NCI-H82 treated with DMSO at 0.1 percent for 48 hours (cell line): ENCODE measurements around the gene SEMA3B.
"Not testable (repeated sequence)": the region's sequence is repeated elsewhere in the genome, so short reads cannot be mapped to it uniquely, and the experiment has no call there.

ENCODE experiments used
- DNase-seq: peaks from one replicate; lab custom pipeline; 2025; ENCODE audit not compliant: unreplicated experiment; lab: John Stamatoyannopoulos, UW

The SEMA3B gene

GRCh38 chr3:50258029-50258680 is 10.8 kb upstream of the SEMA3B start:
- DNase-seq = no peak

GRCh38 chr3:50258979-50259378 is 10.0 kb upstream of the SEMA3B start:
- no peak for DNase-seq

GRCh38 chr3:50259432-50260026 is 9.4 kb upstream of the SEMA3B start:
- no peak for DNase-seq

- peak; percentile 31 for DNase-seq
Measured at GRCh38 chr3:50260027-50260941, 8.7 kb upstream of the SEMA3B start.

- DNase-seq = no peak
Measured at GRCh38 chr3:50260942-50261441, 8.0 kb upstream of the SEMA3B start.

DNA sequence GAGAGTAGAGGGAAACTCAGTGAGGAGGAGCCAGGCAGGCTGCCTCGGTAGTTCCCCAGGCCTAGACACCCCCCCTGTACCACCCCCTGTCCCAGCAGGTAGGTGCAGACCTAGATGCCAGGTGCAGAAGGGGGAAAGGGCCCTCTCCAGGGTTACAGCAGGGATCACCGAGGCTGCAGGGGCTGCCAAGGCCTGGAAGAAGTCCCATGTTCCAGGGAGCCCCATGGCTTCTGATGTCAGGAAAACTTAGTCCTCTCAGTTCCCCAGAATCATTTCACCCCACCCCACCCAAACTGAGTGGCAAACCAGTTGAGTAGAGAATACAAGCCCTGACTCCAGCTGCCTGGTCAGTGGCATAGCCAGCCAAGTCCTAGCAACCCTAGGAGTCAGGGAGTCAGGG is 7.4 kb upstream of the SEMA3B start:
- no peak for DNase-seq

- not testable (repeated sequence) for DNase-seq
Measured at GRCh38 chr3:50262200-50262599, 6.7 kb upstream of the SEMA3B start.

DNA sequence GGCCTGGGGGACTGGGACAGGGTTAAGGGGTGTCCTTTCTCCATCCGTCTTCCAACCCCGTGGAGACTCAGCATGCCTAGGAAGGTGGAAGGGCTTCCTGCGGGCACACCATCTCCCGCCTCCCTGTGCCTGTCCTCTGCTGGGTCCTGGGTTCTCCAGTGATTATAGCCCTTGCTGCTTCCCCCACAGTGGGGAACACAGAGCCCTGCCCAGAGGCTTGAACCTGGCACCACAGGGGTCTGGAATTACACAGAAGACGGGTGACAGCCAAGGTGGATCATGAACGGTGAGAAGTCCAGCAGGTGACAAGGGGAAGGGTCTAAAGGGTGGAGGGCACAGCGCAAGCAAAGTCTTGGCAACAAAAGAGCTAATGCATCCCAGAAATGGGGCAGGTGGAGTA is 6.2 kb upstream of the SEMA3B start:
- DNase-seq = no peak

- no peak for DNase-seq
Measured at GRCh38 chr3:50263478-50264382, 5.2 kb upstream of the SEMA3B start.

DNA sequence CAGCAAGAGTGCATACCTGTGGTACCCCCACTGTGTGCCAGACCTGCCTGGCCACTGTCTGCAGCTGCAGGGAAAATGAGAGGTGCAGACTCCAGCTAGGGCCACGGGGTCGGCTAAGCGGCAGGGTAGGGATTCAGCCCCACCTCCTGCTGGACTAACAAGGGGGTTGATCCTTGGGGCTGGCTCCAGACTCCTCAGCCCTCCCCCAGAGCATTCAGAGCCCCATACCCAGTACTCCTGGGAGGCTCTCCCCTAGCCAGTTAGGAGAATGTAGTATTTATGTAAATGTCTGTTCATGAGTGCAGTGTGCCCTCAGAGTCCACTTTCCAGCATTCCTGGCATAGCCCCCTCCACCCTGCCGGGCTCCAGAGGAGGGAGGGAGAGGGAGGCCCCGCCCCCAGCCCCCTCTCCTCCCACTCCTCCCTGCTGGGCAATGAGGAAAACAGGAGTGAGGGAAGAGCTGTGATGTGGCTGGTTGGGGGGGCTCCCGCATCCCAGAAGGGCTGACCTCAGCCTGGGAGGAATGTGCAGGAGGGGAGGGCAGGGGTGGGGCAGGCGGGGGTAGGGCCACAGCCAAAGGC is 4.5 kb upstream of the SEMA3B start:
- peak; percentile 20 for DNase-seq

DNA sequence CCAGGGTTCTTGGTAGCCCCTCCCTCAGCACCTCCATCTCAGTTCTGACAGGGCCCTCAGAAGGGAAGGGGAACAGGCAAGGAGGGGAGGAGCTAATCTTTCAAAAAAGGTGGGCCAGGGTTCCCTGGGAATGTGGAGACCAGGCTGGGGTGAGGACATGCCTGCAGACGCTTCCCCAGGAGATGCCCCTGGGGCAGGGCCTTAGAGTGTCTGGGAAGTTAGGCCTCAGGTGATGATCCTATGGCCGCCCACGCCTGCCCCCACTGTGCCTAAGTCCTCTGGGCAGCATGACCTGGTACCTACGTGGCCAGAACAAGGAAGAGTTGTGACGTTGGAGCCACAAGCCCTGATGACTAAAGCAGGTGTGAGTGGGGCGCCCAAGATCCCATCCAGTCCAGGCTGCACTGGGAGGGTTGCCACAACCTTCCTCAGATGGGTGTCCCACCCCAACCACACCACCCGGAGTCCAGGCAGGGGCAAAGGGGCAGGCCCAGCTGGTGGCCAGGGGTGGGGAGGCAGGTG is 3.9 kb upstream of the SEMA3B start:
- no peak for DNase-seq

- no peak for DNase-seq
Measured at GRCh38 chr3:50265571-50265970, 3.4 kb upstream of the SEMA3B start.

DNA sequence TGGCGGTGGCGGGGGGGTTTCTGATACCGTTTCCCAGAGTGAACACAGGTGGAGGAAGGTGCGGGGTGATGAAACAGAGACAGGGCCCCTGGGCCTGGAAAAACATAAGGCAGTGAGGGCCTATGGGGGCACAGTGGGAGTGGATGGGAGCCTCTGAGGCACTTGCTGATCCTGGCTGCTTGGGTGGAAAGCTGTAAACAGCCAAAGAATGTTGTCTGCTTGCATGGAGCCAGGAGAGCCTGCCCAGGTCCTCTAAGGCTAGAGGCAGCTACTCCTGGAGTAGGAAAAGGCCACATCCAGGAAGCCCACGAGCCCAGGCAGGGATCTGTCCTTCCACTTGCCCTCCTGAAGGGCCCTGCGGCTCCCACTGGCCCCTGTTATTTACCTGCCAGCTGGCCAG is 2.9 kb upstream of the SEMA3B start:
- DNase-seq = no peak

GRCh38 chr3:50266836-50267235 is 2.1 kb upstream of the SEMA3B start:
- no peak for DNase-seq

GRCh38 chr3:50267280-50267913 is 1.6 kb upstream of the SEMA3B start:
- no peak for DNase-seq

DNA sequence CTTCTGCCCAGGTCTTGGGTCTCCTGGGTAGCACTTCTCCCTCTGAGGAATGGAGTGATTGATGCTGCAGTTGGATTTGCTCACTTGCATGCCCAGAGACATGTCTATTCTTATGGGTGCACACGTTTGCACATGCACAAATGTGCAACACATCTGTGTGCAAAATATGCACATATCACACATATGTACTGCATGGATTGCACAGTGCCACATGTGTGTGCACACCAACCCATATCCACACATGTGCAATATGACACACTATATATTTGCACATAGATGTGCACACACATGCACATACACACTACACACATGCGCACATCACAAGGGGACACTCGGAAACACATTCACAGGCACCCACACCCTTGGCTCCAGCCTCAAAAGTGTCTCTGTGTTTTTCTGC is 671 bp upstream of the SEMA3B start:
- DNase-seq = no peak

- no peak for DNase-seq
Measured at GRCh38 chr3:50269460-50269859, 513 bp downstream of the SEMA3B start.

GRCh38 chr3:50269977-50270413 is 1.0 kb downstream of the SEMA3B start:
- no peak for DNase-seq

DNA sequence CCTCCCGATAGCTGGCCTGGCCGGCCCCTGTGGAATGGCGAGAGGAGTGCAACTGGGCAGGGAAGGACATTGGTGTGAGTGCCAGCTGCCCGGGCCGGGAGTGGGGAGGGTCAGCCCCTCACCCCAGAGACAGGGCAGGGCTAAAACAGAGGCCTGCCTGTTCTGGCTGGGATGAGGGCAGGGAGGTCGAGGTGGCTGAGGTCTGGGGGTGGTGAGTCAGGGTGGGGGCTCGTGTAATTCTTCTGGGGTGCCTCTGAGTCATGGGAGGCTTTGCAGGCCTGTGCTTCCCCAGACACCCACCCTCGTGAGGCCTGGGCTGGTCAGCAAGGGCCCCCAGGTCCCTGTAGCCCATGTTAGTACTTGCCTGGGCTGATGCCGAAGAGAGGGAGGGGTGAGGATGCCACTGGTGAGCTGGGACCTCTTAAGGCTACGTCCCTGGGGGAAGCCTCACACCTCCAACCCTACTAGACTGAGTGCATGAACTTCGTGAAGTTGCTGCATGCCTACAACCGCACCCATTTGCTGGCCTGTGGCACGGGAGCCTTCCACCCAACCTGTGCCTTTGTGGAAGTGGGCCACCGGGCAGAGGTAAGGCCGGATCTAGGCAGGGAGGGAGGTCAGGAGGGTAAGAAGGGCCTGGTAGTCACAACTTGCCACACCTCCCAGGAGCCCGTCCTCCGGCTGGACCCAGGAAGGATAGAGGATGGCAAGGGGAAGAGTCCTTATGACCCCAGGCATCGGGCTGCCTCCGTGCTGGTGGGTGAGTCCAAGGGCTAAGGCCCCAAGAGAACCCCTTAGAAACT is 1.7 kb downstream of the SEMA3B start:
- DNase-seq = no peak
